ENCODE data around the gene TMEM141.

Gene TMEM141

DNA sequence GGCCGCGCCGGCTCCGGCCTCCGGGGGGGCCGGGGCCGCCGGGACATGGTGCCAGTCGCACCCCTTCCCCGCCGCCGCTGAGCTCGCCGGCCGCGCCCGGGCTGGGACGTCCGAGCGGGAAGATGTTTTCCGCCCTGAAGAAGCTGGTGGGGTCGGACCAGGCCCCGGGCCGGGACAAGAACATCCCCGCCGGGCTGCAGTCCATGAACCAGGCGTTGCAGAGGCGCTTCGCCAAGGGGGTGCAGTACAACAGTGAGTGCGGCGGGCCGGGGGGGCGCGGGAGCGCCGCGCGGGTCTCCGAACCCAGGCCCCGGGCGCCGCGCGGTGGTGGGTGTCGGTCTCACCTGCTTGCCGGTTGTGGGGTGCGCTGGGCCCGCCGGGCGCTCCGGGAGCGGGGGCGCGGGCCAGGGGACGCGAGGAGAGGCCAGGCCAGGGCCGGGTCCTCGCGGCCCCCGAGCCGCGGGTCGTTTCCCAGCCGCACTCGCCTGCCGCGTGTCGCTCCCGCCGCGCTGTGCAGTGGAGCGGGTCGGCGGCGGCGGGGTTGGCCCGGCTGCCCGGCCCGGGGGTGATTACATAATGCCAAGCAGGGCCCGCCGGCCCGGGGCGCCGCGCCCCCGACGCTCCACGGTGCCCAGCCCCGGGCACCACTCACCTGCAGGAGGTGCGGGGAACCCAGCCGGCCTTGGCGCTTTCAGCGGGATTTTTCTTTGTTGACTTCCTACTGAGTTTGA lies 17.1 kb downstream of the TMEM141 start:
- no peak for DNase-seq (ENCODE audit: extremely low read depth, low read depth)
- no peak for TF ChIP-seq CTCF (IDR thresholded peaks at IDR 0.05; ENCODE audit: low read depth, low read length)

- TF ChIP-seq CTCF (IDR thresholded peaks at IDR 0.05; ENCODE audit: low read depth, low read length), result no peak
- no peak for DNase-seq (ENCODE audit: extremely low read depth, low read depth)
Observed at GRCh38 chr9:136808806-136809158, 17.6 kb downstream of the TMEM141 start.

GRCh38 chr9:136814725-136815421 lies 23.7 kb downstream of the TMEM141 start:
- no peak for TF ChIP-seq CTCF (IDR thresholded peaks at IDR 0.05; ENCODE audit: low read depth, low read length)
- DNase-seq (ENCODE audit: extremely low read depth, low read depth), result no peak

DNA sequence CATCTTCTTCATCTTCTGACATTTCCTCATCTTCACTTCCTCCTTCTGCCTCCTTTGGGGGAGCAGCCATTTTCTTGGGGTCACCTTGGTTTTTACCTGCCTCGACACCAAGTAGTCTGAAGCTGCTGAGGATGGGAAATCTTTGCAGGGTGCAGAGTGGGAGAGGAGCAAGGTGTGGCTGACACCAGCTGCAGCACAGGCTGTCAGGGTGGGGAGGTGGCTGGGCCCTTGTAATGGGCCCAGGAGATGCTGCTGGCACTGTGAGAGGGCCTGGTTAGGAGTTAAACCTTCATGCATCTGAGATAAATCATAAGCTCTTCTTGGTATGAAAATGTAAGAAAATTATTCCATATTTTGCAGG lies 24.3 kb downstream of the TMEM141 start:
- TF ChIP-seq CTCF (IDR thresholded peaks at IDR 0.05; ENCODE audit: low read depth, low read length), result no peak
- DNase-seq (ENCODE audit: extremely low read depth, low read depth), result no peak

DNA sequence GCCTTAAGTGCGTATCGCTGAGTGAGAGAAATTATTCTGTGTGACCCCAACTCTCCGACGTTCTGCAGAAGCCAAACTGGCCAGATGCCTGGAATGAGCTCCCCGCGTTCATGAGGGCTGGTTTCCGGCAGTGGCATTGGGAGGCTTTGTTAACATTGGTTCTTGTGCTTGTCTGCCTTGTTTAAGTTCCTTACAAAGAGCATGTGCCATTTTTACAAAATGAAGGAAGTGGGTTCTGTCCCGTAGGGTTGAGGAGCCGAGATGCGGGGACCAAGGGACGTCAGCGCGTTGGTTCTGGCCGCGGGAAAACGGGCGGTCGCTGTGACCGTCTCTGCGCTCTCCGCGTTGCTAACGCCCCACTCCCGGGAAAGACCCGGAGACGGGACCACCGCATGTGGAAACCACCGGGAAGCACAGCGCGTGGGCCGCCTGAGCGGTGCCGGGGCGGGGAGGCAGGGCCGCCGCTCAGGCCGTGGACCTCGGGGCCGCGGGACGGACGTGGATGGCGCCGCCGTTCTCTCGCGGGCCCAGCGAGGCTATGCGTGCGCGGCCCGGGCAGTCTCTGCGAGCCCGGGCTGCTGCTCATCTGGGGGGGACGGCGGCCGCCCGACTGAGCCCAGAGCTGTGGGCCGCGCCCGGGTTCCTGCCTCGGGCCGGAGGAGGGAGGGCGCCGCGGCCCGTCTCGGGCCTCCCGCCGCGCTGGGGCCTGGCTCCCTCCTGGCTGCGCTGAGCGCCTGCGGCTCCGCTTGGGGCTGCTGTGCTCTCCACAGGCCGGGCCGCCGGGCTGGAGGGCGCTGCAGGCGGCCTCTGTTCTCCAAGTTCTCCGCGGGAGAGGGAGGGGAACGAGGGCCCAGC lies 30.1 kb downstream of the TMEM141 start:
- DNase-seq (ENCODE audit: extremely low read depth, low read depth), result no peak
- no peak for TF ChIP-seq CTCF (IDR thresholded peaks at IDR 0.05; ENCODE audit: low read depth, low read length)

DNA sequence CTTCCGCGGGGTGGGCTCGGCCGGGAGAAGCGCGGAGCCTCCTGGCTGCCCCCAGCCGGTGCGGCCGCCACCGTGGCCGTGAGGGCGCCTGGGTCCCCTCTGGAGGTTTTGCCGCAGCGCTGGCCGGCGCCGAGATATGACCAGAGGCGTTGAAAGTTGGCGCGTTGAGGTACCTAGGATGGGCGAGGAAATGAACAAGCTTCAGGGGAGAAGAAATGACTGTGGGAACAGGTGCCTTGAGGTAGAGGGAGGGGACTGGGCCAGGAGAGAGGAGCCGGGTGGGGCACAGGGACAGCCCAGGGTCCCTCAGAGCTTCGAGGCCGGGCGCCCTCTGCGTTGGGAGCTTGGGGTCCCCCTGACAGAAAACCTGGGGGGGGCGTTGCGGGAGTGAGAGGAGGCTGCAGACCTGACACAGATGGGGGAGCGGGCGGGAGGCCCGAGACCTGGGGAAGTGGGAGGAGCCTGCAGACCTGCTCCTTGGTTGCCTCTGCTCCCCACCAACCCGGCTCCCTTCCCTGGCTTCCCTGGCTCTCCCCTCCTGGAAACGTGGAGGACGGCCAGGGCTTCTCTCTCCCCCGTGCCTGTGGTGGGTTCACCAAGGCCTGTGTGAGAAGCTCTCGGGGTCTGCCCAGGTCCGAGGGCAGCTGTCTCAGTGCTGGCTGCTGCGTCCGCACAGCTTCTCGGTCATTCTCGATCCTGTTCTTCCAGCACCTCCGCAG lies 30.8 kb downstream of the TMEM141 start:
- no peak for DNase-seq (ENCODE audit: extremely low read depth, low read depth)
- no peak for TF ChIP-seq CTCF (IDR thresholded peaks at IDR 0.05; ENCODE audit: low read depth, low read length)
